BLaER1 (cell line): ENCODE measurements around the gene MNAT1.

Experiments used
- H3K27ac ChIP-seq: shearing (Covaris generic); formaldehyde crosslinking; 2 replicates; pipeline ENCODE4 v1.8.1; 2022
- H3K27me3 ChIP-seq: shearing (Covaris generic); formaldehyde crosslinking; 2 replicates; pipeline ENCODE4 v1.8.1; 2022
- H3K36me3 ChIP-seq: shearing (Covaris generic); formaldehyde crosslinking; 2 replicates; pipeline ENCODE4 v1.8.1; 2022
- H3K4me1 ChIP-seq: shearing (Covaris generic); formaldehyde crosslinking; 2 replicates; pipeline ENCODE4 v1.8.1; 2022
- H3K4me2 ChIP-seq: shearing (Covaris generic); formaldehyde crosslinking; 2 replicates; pipeline ENCODE4 v1.8.1; 2022
- H3K4me3 ChIP-seq: shearing (Covaris generic); formaldehyde crosslinking; 2 replicates; pipeline ENCODE4 v1.8.1; 2022
- H3K9ac ChIP-seq: shearing (Covaris generic); formaldehyde crosslinking; 2 replicates; pipeline ENCODE4 v1.8.1; 2022
- H3K9me3 ChIP-seq: shearing (Covaris generic); formaldehyde crosslinking; 2 replicates; pipeline ENCODE4 v1.8.1; 2022
- H4K20me1 ChIP-seq: shearing (Covaris generic); formaldehyde crosslinking; 2 replicates; pipeline ENCODE4 v1.8.1; 2022
- Cebpa-rat ChIP-seq: shearing (Covaris generic); IDR thresholded peaks from 2 replicates; pipeline ENCODE4 v1.8.1; 2022

MNAT1 gene

DNA sequence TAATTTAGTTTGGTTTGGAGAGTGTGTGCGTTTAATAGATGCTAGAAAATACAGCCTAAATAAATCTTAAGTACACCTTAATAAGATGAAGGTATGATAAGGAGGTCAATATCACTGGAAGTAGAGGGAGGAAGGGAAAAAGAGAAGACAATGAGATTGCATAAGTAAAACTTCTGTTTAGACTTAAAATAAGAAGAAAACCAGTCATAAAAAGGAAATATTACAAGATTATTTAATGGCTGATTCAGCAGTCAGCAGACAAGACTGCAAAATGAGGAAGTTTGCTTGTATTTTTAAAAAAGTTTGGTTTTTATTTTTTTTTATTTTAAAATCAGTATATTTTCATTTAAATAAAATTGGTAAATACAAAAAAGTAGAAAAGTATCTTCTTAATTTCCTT lies 249.6 kb downstream of the MNAT1 start:
- H3K9ac ChIP-seq: no peak overlapping the region
- no peak overlapping the region for H3K27ac ChIP-seq
- H3K36me3 ChIP-seq: no peaks in the 10 kb centered on the region
- peaks cover 14% of the 10 kb centered on the region for H3K9me3 ChIP-seq
- H3K4me2 ChIP-seq: no peak overlapping the region
- H4K20me1 ChIP-seq: no peaks in the 10 kb centered on the region
- TF ChIP-seq Cebpa-rat: no peak
- H3K4me1 ChIP-seq: peaks cover 9% of the 10 kb centered on the region
- H3K27me3 ChIP-seq: peaks cover 17% of the 10 kb centered on the region
- no peak overlapping the region for H3K4me3 ChIP-seq

DNA sequence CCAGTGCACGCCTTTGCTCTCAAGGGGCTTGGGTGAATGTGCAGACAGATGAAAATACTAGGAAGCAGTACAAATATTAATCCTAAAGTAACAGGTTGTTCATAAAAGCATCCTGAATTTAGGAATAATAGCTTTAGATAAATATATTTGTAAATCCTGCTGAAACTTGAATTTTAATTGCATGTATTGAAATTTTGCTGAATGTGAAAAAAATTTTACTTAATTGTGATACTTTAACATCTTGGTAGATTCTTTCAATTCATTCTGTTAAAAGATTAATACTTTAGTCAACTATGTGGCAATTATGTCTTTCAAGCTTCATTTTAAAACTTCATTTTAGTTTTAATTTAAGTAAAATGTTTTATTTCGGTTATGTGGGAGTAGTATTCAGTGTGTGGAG lies 251.9 kb downstream of the MNAT1 start:
- no peaks in the 10 kb centered on the region for H4K20me1 ChIP-seq
- H3K9ac ChIP-seq: no peak overlapping the region
- no peak for TF ChIP-seq Cebpa-rat
- no peak overlapping the region for H3K4me2 ChIP-seq
- no peak overlapping the region for H3K4me3 ChIP-seq
- peaks cover 9% of the 10 kb centered on the region for H3K4me1 ChIP-seq
- no peak overlapping the region for H3K27ac ChIP-seq
- peaks cover 2% of the 10 kb centered on the region; the same call in 1 of the 2 replicates for H3K9me3 ChIP-seq
- H3K36me3 ChIP-seq: no peaks in the 10 kb centered on the region
- peaks cover 7% of the 10 kb centered on the region for H3K27me3 ChIP-seq

DNA sequence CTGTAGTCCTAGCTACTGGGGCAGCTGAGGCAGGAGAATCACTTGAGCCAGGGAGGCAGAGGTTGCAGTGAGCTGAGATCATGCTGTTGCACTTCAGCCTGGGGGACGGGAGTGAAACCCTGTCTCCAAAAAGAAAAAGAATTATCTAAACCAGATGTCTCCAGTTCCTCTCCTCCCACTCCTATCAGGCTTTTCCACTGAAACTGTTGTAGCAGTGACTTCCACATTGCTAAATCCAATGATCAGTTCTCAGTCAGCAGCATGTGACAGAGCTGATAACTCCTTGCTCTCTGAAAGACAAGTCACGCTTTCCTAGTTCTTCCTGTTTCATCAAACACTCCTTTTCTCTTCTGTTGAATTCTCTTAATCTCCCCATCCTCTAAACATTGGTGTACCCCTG lies 255.0 kb downstream of the MNAT1 start:
- H4K20me1 ChIP-seq: no peaks in the 10 kb centered on the region

DNA sequence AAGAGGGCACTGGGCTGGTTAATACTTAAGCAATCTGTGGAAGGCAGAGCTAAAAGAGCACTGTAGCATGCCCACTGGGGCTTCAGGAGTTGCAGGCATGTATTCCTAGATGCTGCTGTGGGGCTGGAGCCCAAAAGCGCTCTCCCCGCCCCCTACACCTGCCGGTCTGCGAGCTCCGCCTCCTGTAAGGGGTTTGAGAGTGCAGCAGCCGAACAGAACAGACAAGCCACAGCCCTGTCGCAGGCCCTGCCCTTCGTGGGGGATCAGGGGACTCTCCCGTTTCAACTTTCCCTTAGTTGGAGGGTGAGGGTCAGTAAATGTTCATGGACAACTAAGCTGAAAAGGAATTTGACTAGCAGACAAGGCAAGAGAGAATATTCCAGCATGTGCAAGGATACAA lies 264.1 kb downstream of the MNAT1 start:
- Histone ChIP-seq H3K4me2 (no peak overlapping the region), H3K9me3 (no peaks in the 10 kb centered on the region), H3K36me3 (no peaks in the 10 kb centered on the region), H3K27me3 (no peaks in the 10 kb centered on the region), H3K27ac (no peak overlapping the region), H3K4me3 (no peak overlapping the region), H3K9ac (no peak overlapping the region), H3K4me1 (no peaks in the 10 kb centered on the region), H4K20me1 (no peaks in the 10 kb centered on the region)
- TF ChIP-seq Cebpa-rat: no peak

More for the DNA sequence above, 255.0 kb downstream of the MNAT1 start:
- Histone ChIP-seq H3K4me2 (no peak overlapping the region), H3K9me3 (no peaks in the 10 kb centered on the region), H3K27ac (no peak overlapping the region), H3K36me3 (no peaks in the 10 kb centered on the region), H3K4me3 (no peak overlapping the region), H3K27me3 (no peaks in the 10 kb centered on the region), H3K9ac (no peak overlapping the region), H3K4me1 (no peaks in the 10 kb centered on the region)
- TF ChIP-seq Cebpa-rat: no peak

DNA sequence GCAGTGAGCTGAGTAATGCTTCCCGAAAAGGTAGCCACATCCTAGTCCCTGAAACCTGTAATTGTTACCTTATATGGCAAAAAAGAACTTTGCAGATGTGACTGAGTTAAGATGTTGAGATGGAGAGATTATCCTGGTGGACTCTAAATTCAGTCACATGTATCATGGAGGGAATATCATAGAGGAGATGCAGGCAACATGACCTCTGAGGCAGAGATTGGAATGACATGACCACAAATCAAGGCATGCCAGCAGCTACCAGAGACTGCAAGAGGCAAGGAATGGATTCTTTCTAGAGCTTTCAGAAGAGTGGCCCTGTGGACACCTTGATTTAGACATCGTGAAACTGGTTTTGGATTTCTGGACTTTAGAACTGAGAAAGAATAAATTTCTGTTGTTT lies 265.0 kb downstream of the MNAT1 start:
- no peaks in the 10 kb centered on the region for H4K20me1 ChIP-seq
- no peaks in the 10 kb centered on the region for H3K36me3 ChIP-seq
- H3K4me1 ChIP-seq: no peaks in the 10 kb centered on the region
- no peak overlapping the region for H3K4me3 ChIP-seq
- TF ChIP-seq Cebpa-rat: no peak
- no peaks in the 10 kb centered on the region for H3K9me3 ChIP-seq
- H3K27ac ChIP-seq: no peak overlapping the region
- no peak overlapping the region for H3K4me2 ChIP-seq
- H3K27me3 ChIP-seq: no peaks in the 10 kb centered on the region
- no peak overlapping the region for H3K9ac ChIP-seq

DNA sequence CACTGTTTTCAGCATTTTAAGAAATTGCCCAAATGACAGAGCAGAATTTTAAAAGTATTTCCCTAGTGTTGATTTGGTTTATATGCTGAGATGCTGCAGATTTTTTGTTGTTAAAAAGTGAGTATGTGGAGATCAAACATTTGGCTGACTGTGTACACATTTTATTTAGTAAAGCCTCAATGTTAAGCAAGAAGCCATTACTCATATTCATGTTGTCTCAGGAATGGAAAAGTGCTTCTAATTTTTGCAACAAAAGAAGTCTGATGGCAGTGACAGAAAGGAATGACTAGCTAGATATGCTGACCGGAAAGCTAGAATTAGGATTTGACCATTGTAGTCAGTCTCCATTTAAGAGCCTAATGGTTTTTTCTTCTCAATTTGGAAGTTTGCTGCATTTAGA lies 269.0 kb downstream of the MNAT1 start:
- H3K27ac ChIP-seq: no peak overlapping the region
- H3K9ac ChIP-seq: no peak overlapping the region
- no peaks in the 10 kb centered on the region for H3K36me3 ChIP-seq
- H3K4me1 ChIP-seq: no peaks in the 10 kb centered on the region
- H3K4me2 ChIP-seq: no peak overlapping the region
- H3K4me3 ChIP-seq: no peak overlapping the region
- TF ChIP-seq Cebpa-rat: no peak
- H3K27me3 ChIP-seq: no peaks in the 10 kb centered on the region
- H3K9me3 ChIP-seq: no peaks in the 10 kb centered on the region
- no peaks in the 10 kb centered on the region for H4K20me1 ChIP-seq

DNA sequence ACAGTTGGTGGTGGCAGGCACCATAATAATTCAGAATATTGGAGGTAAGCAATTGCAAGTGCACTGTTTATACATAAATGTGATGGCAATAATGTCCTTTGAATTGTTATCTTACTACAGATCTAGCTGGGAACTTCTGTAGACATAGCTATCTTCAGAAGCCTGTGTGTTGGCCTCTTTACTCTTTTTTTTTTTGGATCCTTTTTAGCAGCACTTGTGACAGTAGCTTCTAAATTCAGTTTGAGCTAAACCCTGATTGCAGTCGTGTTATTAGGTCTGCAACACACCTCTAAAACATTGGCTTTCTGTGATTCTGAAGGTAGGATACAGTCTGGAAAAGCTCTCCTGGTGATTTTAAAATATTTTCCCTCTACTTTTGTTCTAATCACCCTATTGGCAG lies 285.0 kb downstream of the MNAT1 start:
- H3K27ac ChIP-seq: no peak overlapping the region

More for the DNA sequence above, 285.0 kb downstream of the MNAT1 start:
- H3K4me1 ChIP-seq: no peaks in the 10 kb centered on the region
- no peak overlapping the region for H3K4me3 ChIP-seq
- no peak overlapping the region for H3K9ac ChIP-seq
- TF ChIP-seq Cebpa-rat: no peak
- H3K4me2 ChIP-seq: no peak overlapping the region
- no peaks in the 10 kb centered on the region for H4K20me1 ChIP-seq
- peaks cover 7% of the 10 kb centered on the region for H3K9me3 ChIP-seq
- no peaks in the 10 kb centered on the region for H3K27me3 ChIP-seq
- H3K36me3 ChIP-seq: no peaks in the 10 kb centered on the region
